AG04449 (cell line): ENCODE data around the gene PXDN.
"Not testable (repeated sequence)": the region's sequence is repeated elsewhere in the genome, so short reads cannot be mapped to it uniquely, and the experiment has no call there.

ENCODE experiments used
- CTCF ChIA-PET: fragments of 350-600 bp; formaldehyde crosslinking; extraction: SDS; loops from one replicate; lab custom pipeline; 2021; ENCODE audit warnings: antibody characterized with exemption; lab: Yijun Ruan, JAX
- POLR2A ChIA-PET: fragments of 400-600, 350-600 bp; formaldehyde crosslinking; extraction: SDS; loops from one replicate; lab custom pipeline; 2020; ENCODE audit warnings: antibody characterized with exemption, inconsistent platforms; lab: Yijun Ruan, JAX
- DNase-seq: peaks from one replicate; pipeline ENCODE4 v3.0.0-alpha.2; 2010; ENCODE audit warnings: low read depth, low spot score
- H3K4me3 ChIP-seq: 2 replicates; pipeline ENCODE4 v1.5.1; 2011; ENCODE audit warnings: low read depth, mild to moderate bottlenecking, control low read depth, low read length
- CTCF ChIP-seq: IDR thresholded peaks from one replicate; pipeline ENCODE4 v1.5.1; 2011; ENCODE audit warnings: mild to moderate bottlenecking, moderate library complexity, low read length, control low read depth, inconsistent platforms; ENCODE audit not compliant: insufficient read depth; ENCODE audit errors: missing control alignments

The PXDN gene

GRCh38 chr2:1738163-1738562 lies 6.2 kb downstream of the PXDN start:
- no peak for DNase-seq
- POLR2A ChIA-PET, result interaction anchor here (1.4 to 5.6 kb wide), 2 partner anchors 8 to 10 kb away, joined by 4 to 64 read pairs; no protein-coding TSS in a partner anchor
- no peak overlapping the region for H3K4me3 ChIP-seq
- no peak for TF ChIP-seq CTCF
- CTCF ChIA-PET, result interaction anchor here (0.7 to 2.2 kb wide), 10 partner anchors 8 to 192 kb away, joined by 3 to 9 read pairs (median 4); no protein-coding TSS in a partner anchor

GRCh38 chr2:1736997-1737480 lies 7.3 kb downstream of the PXDN start:
- TF ChIP-seq CTCF, result no peak
- peak overlapping the region; percentile 25 for H3K4me3 ChIP-seq
- POLR2A ChIA-PET, result interaction anchor here (1.4 kb wide), 1 partner anchor 9 kb away, joined by 4 read pairs; no protein-coding TSS in a partner anchor
- no peak for DNase-seq
- CTCF ChIA-PET, result interaction anchor here (1.6 to 2.2 kb wide), 5 partner anchors 12 to 186 kb away, joined by 4 to 9 read pairs (median 6); no protein-coding TSS in a partner anchor

GRCh38 chr2:1736045-1736444 lies 8.3 kb downstream of the PXDN start:
- ChIA-PET POLR2A (interaction anchor here (1.5 kb wide), 1 partner anchor 14 kb away, joined by 5 read pairs; no protein-coding TSS in a partner anchor), CTCF (interaction anchor here (0.9 to 2.6 kb wide), 5 partner anchors 13 to 185 kb away, joined by 3 to 10 read pairs (median 6); no protein-coding TSS in a partner anchor)
- TF ChIP-seq CTCF, result no peak
- DNase-seq, result no peak
- H3K4me3 ChIP-seq, result no peak overlapping the region

- DNase-seq, H3K4me3 ChIP-seq, POLR2A ChIA-PET: not testable (repeated sequence)
- CTCF ChIA-PET, result interaction anchor here (1.3 to 2.1 kb wide), 3 partner anchors 11 to 84 kb away, joined by 3 to 6 read pairs (median 4); no protein-coding TSS in a partner anchor
Measured at GRCh38 chr2:1733298-1733697, 11.0 kb downstream of the PXDN start.

- peak; percentile 92 for DNase-seq
- peak overlapping the region; percentile 7; the same call in 1 of the 2 replicates for H3K4me3 ChIP-seq
- ChIA-PET CTCF (interaction anchor here (1.3 to 2.1 kb wide), 4 partner anchors 10 to 85 kb away, joined by 3 to 6 read pairs (median 4); no protein-coding TSS in a partner anchor), POLR2A (interaction anchor here (0.9 to 6.1 kb wide), 10 partner anchors 9 to 160 kb away, joined by 3 to 64 read pairs (median 6); partner anchors contain the start of gene PXDN)
- no peak for TF ChIP-seq CTCF
Measured at GRCh38 chr2:1731963-1732768, 12.1 kb downstream of the PXDN start.

GRCh38 chr2:1731447-1731962 lies 12.8 kb downstream of the PXDN start:
- DNase-seq, result no peak
- POLR2A ChIA-PET, result interaction anchor here (0.7 to 6.1 kb wide), 10 partner anchors 9 to 159 kb away, joined by 3 to 64 read pairs (median 6); partner anchors contain the start of gene PXDN
- H3K4me3 ChIP-seq, result peak overlapping the region; percentile 18
- no peak for TF ChIP-seq CTCF
- CTCF ChIA-PET, result interaction anchor here (0.9 to 2.1 kb wide), 5 partner anchors 11 to 181 kb away, joined by 3 to 6 read pairs (median 3); no protein-coding TSS in a partner anchor
